22Rv1 (cell line): ENCODE data around the gene TANGO2.

Experiments used
- ZFX ChIP-seq: fragments of 450-650 bp; IDR thresholded peaks from 2 replicates; pipeline ENCODE4 v1.6.1; 2017; ENCODE audit warnings: antibody characterized with exemption, borderline replicate concordance
- TF ChIP-seq, protein P1 (sequence below): fragments of 450-650 bp; IDR thresholded peaks from 2 replicates; pipeline ENCODE4 v1.5.1; 2017; ENCODE audit warnings: mild to moderate bottlenecking

DNA sequence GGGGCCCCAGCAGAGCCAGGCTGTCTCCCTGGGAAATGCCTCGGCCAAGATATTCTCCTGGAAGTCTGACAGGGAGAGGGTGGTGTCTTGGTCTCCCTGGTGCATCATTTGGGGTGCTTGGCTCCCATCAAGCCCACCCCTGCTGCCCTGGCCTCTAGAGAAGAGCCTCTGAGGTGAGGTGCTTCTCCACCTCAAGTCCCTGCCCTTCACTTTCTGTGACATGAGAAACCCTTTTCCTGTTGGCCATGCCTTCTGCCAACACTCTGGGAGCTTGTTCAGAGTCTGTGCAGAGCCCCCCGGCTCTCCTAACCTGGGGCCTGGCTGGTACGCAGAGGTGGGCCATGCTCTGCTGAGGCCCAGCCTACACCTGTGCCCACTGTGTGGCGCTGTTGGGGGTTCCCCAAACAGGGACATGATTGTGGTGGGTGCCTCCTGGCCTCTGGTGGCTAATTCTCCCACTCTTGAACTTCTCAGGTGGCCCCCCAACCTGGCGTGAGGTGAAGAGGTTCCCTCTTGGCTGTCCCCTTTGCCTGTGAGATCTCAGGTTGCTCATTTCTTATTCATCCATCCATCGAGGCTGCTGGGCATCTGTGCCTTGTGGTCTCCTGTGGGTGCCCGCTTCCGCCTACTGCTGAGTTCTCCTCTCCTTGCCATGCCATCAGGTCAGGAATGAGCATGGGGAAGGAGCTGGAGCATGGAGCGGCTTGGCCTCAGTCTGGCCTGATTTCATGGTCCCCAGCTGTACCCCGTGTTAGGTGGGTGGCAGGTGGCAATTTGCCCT lies 40.0 kb downstream of the TANGO2 start:
- TF ChIP-seq, protein P1, sequence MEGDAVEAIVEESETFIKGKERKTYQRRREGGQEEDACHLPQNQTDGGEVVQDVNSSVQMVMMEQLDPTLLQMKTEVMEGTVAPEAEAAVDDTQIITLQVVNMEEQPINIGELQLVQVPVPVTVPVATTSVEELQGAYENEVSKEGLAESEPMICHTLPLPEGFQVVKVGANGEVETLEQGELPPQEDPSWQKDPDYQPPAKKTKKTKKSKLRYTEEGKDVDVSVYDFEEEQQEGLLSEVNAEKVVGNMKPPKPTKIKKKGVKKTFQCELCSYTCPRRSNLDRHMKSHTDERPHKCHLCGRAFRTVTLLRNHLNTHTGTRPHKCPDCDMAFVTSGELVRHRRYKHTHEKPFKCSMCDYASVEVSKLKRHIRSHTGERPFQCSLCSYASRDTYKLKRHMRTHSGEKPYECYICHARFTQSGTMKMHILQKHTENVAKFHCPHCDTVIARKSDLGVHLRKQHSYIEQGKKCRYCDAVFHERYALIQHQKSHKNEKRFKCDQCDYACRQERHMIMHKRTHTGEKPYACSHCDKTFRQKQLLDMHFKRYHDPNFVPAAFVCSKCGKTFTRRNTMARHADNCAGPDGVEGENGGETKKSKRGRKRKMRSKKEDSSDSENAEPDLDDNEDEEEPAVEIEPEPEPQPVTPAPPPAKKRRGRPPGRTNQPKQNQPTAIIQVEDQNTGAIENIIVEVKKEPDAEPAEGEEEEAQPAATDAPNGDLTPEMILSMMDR: peak; percentile 24; the same call in 1 of the 2 replicates
- no peak for TF ChIP-seq ZFX
